Inflammatory macrophage treated with lipopolysaccharide for 4 hours (primary cell): Measurements from ENCODE around the gene DNAJC5.
"Not testable (repeated sequence)": the region's sequence is repeated elsewhere in the genome, so short reads cannot be mapped to it uniquely, and the experiment has no call there.

Experiments
- DNase-seq: peaks from one replicate; pipeline ENCODE4 v3.0.0-alpha.2; 2020

Gene DNAJC5

DNA sequence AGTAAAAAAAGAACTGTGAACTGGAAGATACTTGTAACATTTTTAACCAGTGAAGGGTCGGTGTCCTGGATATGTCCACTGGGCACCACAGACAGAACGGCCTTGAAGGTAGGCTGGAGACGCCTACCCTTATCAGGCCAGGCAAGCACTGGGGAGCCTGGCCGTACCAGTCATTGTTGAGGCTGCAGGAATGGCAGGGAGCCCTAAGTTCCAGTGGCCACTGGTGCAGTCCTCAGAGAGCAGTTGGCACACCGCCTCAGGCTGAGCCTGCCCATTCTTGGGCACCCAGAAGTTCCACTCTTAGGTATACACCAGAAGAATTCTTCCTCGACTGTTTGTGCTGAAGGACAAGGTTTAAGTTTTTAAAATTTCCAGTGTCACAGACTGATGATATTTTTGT lies 20.5 kb downstream of the DNAJC5 start:
- DNase-seq: no peak

GRCh38 chr20:63916371-63916939 lies 21.5 kb downstream of the DNAJC5 start:
- DNase-seq: not testable (repeated sequence)

GRCh38 chr20:63917811-63918210 lies 22.9 kb downstream of the DNAJC5 start:
- no peak for DNase-seq

GRCh38 chr20:63919130-63919529 lies 24.2 kb downstream of the DNAJC5 start:
- DNase-seq: no peak

DNA sequence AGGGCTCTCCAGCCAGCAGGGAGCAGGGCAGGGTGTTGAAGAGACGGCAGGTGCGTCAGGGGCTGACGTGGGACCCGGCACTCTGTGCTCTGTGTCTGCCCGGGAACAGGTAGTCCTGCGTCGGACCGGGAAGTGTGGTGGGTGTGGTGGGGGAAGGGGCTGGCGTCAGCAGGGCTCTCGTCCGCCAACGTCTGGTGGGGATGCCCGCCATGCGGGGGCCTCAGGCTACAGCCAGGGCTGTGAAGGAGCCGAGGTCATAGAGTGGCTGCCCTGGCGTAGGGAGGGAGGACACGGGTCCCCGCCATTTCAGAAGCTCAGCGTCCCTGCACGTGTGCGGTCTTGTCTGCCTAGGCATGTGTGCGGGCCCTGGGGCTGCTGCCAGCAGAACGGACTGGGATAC lies 25.3 kb downstream of the DNAJC5 start:
- DNase-seq: no peak

GRCh38 chr20:63923651-63924050 lies 28.7 kb downstream of the DNAJC5 start:
- no peak for DNase-seq

GRCh38 chr20:63924241-63924640 lies 29.3 kb downstream of the DNAJC5 start:
- no peak for DNase-seq

GRCh38 chr20:63926298-63926697 lies 31.4 kb downstream of the DNAJC5 start:
- DNase-seq: no peak

DNA sequence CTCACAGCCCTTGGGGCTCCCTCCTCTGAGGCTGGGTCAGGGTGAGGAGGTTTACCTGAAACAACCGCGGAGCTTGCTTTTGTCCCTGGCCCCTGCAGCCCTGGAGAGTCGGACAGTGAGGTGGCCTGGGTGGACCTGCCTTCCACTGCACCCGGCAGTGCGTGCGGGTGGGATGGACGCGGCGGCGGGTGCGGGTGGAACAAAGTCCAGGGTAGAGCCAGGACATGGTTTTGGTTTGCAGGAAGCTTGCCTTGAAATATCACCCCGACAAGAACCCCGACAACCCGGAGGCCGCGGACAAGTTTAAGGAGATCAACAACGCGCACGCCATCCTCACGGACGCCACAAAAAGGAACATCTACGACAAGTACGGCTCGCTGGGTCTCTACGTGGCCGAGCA lies 34.1 kb downstream of the DNAJC5 start:
- DNase-seq: no peak

- DNase-seq: not testable (repeated sequence)
These were observed 34.6 kb downstream of the DNAJC5 start for GRCh38 chr20:63929473-63929883.

- no peak for DNase-seq
These were observed 36.1 kb downstream of the DNAJC5 start for GRCh38 chr20:63930971-63931553.

GRCh38 chr20:63931735-63932134 lies 36.8 kb downstream of the DNAJC5 start:
- no peak for DNase-seq

GRCh38 chr20:63932606-63933160 lies 37.8 kb downstream of the DNAJC5 start:
- no peak for DNase-seq

GRCh38 chr20:63933646-63934045 lies 38.7 kb downstream of the DNAJC5 start:
- no peak for DNase-seq

DNA sequence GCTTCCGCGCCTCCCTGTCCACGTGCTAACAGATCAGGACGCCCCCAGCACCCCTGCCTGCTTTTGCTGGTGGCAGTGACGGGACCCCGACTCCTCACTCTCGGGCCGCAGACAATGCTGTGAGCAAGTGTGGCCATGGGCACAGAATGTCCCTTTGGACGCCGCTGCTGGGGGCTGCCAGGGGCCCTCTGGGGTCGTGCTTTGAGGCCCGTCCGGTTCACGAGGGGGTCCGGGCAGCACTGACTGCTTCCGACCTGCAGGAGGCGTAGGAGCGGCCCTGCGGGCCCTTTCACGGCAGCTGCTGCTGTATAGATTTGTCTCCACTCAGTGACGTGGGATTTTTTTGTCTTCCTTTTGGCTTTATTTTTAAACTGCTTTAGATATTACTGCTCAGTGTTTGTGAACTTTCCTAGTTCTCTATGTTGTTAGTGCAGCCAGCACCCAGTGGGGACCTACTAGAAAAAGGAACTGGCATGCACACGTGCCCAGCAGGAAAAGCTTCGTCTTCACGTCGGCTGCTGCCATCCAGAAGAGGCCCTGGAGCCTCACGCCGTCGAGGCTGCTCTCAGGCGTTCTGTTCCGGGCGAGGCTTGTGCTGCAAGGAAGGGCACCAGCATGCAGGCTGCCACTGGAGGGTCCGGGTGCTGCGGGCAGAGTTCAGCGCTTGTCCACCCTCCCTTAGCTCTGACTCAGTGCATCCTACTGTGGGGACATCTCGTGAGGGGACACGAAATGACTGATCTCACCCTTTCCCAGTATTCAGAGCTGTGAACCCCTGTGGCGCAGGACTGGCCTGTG lies 39.5 kb downstream of the DNAJC5 start:
- DNase-seq: no peak

DNA sequence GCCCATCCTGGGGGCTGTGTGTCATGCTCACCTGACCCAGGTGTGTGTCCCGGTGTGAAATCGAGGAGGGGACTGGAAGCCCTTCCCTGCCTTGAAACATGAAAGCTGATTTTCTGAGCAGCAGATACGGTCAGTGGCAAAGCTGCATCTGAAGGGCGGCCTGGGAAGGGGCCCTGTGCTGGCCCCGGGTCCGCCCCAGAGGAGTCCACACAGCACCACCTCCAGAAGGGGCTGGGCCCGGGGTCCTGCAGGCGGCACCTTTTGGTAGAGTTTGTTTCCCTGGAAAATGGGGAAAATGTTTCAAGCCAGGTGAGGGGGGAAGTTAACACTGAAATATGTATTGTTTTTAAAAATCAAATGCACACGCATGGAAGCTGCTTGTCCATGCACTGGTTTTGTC lies 40.5 kb downstream of the DNAJC5 start:
- DNase-seq: no peak

- no peak for DNase-seq
These were observed 42.7 kb downstream of the DNAJC5 start for GRCh38 chr20:63937596-63937995.

DNA sequence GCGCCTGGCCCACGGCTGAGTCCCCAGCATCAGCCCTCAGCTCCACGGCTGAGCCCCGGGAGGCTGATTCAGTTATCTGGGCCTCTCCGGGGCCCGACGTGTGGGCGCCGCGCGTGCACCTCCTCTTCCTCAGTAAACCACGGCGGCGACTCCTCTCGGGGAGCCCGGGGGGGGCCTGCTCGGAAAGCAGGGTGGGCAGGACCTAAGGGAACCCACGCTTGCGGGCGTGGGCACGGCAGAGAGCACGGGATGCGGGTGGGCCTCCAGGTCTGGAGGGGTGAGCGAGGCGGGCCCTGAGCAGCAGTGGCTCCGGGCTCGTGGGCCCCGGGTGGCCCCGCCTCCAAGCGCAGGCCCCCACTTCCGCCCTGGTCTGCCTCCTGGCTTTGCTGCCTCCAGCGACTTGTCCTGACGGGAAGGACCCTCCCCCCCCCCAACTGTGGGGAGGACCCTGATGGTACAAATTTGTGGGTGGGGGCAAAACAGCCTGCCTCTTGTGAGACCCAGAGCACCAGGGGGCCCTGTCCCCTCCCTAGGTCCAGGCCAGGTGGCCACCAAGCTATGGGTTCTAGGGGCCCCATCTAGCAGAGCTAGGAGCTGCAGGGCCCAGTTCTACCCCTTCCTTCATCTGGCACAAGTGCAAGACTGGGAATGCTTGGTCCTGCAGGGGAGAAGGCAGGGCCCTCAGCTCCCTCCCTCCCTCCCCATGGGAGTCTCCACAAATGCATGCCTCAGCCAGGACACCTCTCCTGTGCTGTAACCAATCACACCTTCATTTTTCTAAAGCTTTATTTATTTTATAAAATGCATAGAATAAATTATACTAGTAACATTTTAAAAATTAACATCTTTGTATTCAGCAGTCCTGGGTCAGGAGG lies 44.4 kb downstream of the DNAJC5 start:
- no peak for DNase-seq

DNA sequence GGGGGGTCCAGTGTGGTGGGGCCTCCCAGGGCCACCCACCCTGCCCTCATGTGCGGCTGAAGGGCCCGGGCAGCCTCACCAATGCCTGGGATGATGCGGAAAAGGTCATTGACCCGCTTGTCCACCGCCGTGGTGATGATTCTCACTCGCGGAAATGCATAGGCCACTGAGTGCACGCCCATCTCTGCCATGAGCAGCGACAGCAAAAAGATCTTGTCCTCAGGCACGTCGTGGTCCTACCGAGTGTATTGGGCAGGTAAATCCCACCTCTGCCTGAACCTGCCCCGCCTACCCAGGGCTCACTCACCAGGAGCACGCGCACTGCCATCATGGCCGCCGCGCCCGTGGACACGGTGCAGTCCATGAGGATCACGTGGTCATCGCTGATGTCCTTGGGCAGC lies 45.1 kb downstream of the DNAJC5 start:
- no peak for DNase-seq

GRCh38 chr20:63940472-63941266 lies 45.7 kb downstream of the DNAJC5 start:
- no peak for DNase-seq

GRCh38 chr20:63941282-63942081 lies 46.6 kb downstream of the DNAJC5 start:
- peak; percentile 89 for DNase-seq
